Breast epithelium (tissue), 4 donors: ENCODE measurements around the gene SLC25A15. TPM values are rescaled to one million over a fixed set of nuclear protein-coding genes. Genes with fewer than 3 reads are reported as not detected.
A peak's percentile ranks its signal among the peaks of the same experiment; 100 is the strongest.

Experiments
- DNase-seq, 2 donors: peaks; one replicate each; pipeline ENCODE4 v3.0.0-alpha.2; 2019; ENCODE audit warnings: low spot score in 2 of 2
- H3K27ac ChIP-seq, 2 donors: fragments of 200-600 bp; sonication (generic) in 1 of 2; one replicate each; pipeline ENCODE4 v1.5.1; 2016 to 2019; ENCODE audit warnings: mild to moderate bottlenecking in 1 of 2
- H3K27me3 ChIP-seq, 2 donors: fragments of 200-600 bp; sonication (generic) in 1 of 2; one replicate each; pipeline versions ENCODE4 v1.5.1 to v1.6.0; 2017 to 2019; ENCODE audit warnings: control low read depth in 1 of 2, mild to moderate bottlenecking in 1 of 2
- H3K36me3 ChIP-seq: fragments of 200-600 bp; one replicate; pipeline ENCODE4 v1.5.1; 2019
- H3K4me1 ChIP-seq, 2 donors: fragments of 200-600 bp; sonication (generic); one replicate each; pipeline ENCODE4 v1.5.1; 2016 to 2019; ENCODE audit warnings: control low read depth in 1 of 2
- H3K4me3 ChIP-seq, 3 donors: fragments of 200-600 bp; sonication (generic); 1 replicate in 2 of 3; 2 replicates in 1 of 3; pipeline ENCODE4 v1.5.1; 2016 to 2019; ENCODE audit warnings: mild to moderate bottlenecking in 3 of 3, moderate library complexity in 2 of 3
- H3K9me3 ChIP-seq, 2 donors: fragments of 200-600 bp; sonication (generic) in 1 of 2; one replicate each; pipeline ENCODE4 v1.5.1; 2016 to 2019; ENCODE audit warnings: control low read depth in 1 of 2
- POLR2A ChIP-seq: fragments of 450-650 bp; IDR thresholded peaks from one replicate; pipeline ENCODE4 v1.6.1; 2016; ENCODE audit warnings: antibody characterized with exemption, mild to moderate bottlenecking, moderate library complexity
- POLR2AphosphoS5 ChIP-seq, 3 donors: sonication (generic); formaldehyde crosslinking; IDR thresholded peaks; one replicate each; pipeline ENCODE4 v1.6.1; 2017; ENCODE audit warnings: antibody characterized with exemption in 3 of 3
- intact Hi-C: fragments of 100-400 bp; cut with DNase I; formaldehyde crosslinking; loops from one replicate; pipeline ENCODE4 v1.15.1; 2023; ENCODE audit warnings: low total_unique reads
- total RNA-seq, 3 donors: library from RNA; depleted of rRNA; stranded (reverse); fragments of >200 nt; gene quantifications; one replicate each; pipeline ENCODE4 v1.1.0, GENCODE V29; 2016
- TF ChIP-seq, protein P1 (sequence below), 3 donors: fragments of 450-650 bp; IDR thresholded peaks; one replicate each; pipeline ENCODE4 v1.5.1; 2016 to 2017; ENCODE audit warnings: antibody characterized with exemption in 3 of 3, mild to moderate bottlenecking in 3 of 3, moderate library complexity in 3 of 3

Gene SLC25A15
- total RNA-seq, 3 donors from 2014 or later: 6.9 to 13.4 (median 7.5) TPM

DNA sequence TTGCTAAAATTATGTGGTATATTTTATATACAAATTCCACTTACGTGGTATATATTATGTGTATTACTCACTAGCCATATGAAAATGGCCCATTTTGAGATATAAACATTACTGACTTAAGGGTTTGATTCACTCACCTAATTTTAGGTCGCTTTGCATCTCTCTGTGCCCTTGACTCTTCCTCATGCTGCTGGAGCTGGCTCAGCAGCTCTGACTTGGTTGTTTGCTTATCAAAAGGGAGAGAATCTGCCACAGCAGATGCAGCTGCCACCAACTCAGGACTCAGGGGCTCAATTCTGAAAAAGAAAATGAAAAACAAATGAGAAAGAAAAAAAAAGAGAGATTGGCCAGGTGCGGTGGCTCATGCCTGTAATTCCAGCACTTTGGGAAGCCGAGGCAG is 30.6 kb upstream of the SLC25A15 start:
- H3K36me3 ChIP-seq: no peaks in the 10 kb centered on the region
- no peak overlapping the region for H3K27ac ChIP-seq
- intact Hi-C loops: no loop called here
- H3K4me1 ChIP-seq: no peaks in the 10 kb centered on the region
- H3K9me3 ChIP-seq: no peaks in the 10 kb centered on the region
- H3K27me3 ChIP-seq: no peaks in the 10 kb centered on the region
- TF ChIP-seq POLR2A: no peak
- TF ChIP-seq, protein P1, sequence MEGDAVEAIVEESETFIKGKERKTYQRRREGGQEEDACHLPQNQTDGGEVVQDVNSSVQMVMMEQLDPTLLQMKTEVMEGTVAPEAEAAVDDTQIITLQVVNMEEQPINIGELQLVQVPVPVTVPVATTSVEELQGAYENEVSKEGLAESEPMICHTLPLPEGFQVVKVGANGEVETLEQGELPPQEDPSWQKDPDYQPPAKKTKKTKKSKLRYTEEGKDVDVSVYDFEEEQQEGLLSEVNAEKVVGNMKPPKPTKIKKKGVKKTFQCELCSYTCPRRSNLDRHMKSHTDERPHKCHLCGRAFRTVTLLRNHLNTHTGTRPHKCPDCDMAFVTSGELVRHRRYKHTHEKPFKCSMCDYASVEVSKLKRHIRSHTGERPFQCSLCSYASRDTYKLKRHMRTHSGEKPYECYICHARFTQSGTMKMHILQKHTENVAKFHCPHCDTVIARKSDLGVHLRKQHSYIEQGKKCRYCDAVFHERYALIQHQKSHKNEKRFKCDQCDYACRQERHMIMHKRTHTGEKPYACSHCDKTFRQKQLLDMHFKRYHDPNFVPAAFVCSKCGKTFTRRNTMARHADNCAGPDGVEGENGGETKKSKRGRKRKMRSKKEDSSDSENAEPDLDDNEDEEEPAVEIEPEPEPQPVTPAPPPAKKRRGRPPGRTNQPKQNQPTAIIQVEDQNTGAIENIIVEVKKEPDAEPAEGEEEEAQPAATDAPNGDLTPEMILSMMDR (IDR thresholded peaks at IDR 0.05): no peak
- no peak for DNase-seq
- H3K4me3 ChIP-seq: no peak overlapping the region

DNA sequence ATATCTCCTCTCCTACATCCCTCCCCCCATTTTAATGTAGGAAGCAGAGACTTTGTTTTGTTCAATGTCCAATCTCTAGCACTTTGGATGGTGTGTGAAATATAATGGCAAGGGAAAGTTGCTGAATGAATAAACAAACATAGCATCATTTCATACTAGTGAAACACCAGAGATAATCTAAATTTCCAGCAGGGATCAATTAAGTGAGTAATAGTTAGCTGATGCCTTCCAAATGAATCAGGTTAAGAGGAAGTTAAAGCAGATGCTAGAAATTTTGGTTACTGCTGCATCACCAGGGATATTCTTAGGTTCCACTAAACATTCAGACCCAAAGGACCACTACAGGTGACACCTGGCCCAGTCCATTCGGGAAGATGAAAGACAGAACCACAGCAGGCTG is 26.6 kb upstream of the SLC25A15 start:
- TF ChIP-seq POLR2AphosphoS5 (IDR thresholded peaks at IDR 0.05) (no peak), POLR2A (no peak)
- TF ChIP-seq, protein P1 (IDR thresholded peaks at IDR 0.05): no peak
- H3K27me3 ChIP-seq: no peaks in the 10 kb centered on the region
- intact Hi-C loops: no loop called here
- no peak overlapping the region for H3K27ac ChIP-seq
- no peaks in the 10 kb centered on the region for H3K4me1 ChIP-seq
- H3K36me3 ChIP-seq: no peaks in the 10 kb centered on the region
- no peaks in the 10 kb centered on the region for H3K9me3 ChIP-seq
- DNase-seq: no peak
- no peak overlapping the region for H3K4me3 ChIP-seq

DNA sequence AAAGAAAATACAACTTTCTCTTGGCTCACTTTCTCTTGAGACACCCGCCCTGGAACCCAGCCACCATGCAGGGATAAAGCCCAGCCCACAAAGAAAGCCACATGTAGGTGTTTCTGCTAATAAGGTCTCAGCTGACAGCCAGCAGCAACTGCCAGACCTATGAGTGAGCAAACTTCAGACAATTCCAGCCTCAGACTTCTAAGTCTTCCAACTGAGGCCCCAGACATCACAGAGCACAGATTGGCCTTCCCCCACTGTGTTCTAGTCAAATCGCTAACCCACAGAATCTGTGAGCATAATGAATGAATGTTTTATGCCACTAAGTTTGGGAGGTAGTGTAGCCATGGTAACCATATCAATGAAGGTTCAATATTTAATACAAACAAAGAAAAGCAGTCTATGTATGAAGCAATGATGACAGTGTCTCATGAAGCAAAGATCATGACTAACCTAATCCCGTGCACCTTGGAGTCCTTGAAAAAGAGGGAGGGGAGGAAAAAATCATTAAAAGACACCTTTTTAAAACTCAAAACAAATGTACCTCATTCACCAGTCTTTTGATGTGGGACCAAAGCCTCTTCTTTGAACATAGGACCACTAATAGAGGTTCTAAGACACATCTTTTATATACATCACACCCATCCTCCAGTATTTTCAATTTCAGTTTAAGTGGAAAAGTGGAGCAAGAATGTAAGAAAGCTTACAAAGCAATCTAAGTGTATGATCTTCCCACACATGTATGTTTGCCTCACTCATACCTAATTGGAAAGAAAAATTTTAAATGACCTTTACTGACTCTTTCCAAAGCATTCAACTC is 24.6 kb upstream of the SLC25A15 start:
- TF ChIP-seq, protein P1 (IDR thresholded peaks at IDR 0.05): no peak
- TF ChIP-seq POLR2A (no peak), POLR2AphosphoS5 (IDR thresholded peaks at IDR 0.05) (no peak)
- intact Hi-C loops: loop anchor here (1.0 kb wide), 1 partner anchor 11 kb away; no protein-coding TSS in a partner anchor
- Histone ChIP-seq H3K4me1 (no peaks in the 10 kb centered on the region), H3K9me3 (no peaks in the 10 kb centered on the region), H3K36me3 (no peaks in the 10 kb centered on the region), H3K27ac (no peak overlapping the region), H3K27me3 (no peaks in the 10 kb centered on the region), H3K4me3 (no peak overlapping the region)
- DNase-seq: no peak

DNA sequence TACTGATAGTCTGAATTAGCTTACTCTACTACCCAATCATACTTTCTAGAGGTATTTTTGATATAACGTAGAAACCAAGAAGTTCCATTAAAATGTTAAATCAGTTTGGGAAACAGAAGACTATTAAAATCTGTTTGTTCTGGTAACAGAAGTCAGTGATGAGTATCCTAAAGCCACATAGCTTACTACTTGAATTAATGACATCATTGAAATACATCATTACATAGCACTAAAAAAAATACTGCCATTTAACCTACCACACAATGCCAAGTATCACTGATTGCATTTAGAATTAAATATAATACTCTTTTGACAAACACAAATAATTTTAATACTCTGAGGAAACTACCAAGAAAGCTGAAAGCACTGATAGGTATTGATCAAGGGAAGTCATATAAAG is 23.8 kb upstream of the SLC25A15 start:
- Histone ChIP-seq H3K9me3 (no peaks in the 10 kb centered on the region), H3K36me3 (no peaks in the 10 kb centered on the region), H3K4me1 (no peaks in the 10 kb centered on the region), H3K4me3 (no peak overlapping the region), H3K27ac (no peak overlapping the region), H3K27me3 (no peaks in the 10 kb centered on the region)
- intact Hi-C loops: no loop called here
- no peak for DNase-seq
- TF ChIP-seq POLR2A (no peak), POLR2AphosphoS5 (IDR thresholded peaks at IDR 0.05) (no peak)
- TF ChIP-seq, protein P1 (IDR thresholded peaks at IDR 0.05): no peak

DNA sequence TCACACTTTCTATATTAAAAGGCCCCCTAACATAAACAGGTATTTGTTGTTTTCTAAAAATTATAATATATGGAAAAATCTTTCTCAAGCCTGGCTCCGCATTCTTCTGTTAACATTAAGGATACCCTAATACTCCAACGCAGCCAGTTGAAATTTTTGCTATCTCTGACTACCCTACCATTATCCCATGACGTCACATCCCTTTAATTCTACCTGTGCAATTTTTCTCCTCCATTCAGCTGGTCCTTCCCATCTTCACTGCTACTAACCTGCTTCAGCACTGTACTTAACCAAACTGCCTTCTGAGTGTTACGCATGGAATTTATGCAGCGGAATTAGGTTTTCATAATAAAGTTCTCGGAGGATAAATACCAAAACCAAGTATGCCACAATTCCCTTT is 19.4 kb upstream of the SLC25A15 start:
- Histone ChIP-seq H3K27me3 (no peaks in the 10 kb centered on the region), H3K4me1 (no peaks in the 10 kb centered on the region), H3K9me3 (no peaks in the 10 kb centered on the region), H3K4me3 (peak overlapping the region; percentile 79 to 84 (median 81)), H3K27ac (peak overlapping the region in 1 of 2 donors; percentile 91), H3K36me3 (no peaks in the 10 kb centered on the region)
- intact Hi-C loops: no loop called here
- no peak for TF ChIP-seq POLR2A
- TF ChIP-seq POLR2AphosphoS5 (IDR thresholded peaks at IDR 0.05): no peak
- TF ChIP-seq, protein P1 (IDR thresholded peaks at IDR 0.05): no peak
- DNase-seq: no peak
